NB4 (cell line): ENCODE measurements around the gene ZNF407.

Experiments used
- DNase-seq: peaks from one replicate; pipeline ENCODE4 v3.0.0; 2010; ENCODE audit warnings: low read depth
- H3K4me3 ChIP-seq: one replicate; pipeline ENCODE4 v1.5.1; 2011; ENCODE audit warnings: mild to moderate bottlenecking, low read depth, low read length, moderate library complexity
- MYC ChIP-seq: IDR thresholded peaks from 2 replicates; pipeline ENCODE4 v1.6.1; 2011; ENCODE audit warnings: low read depth, low read length
- POLR2A ChIP-seq: IDR thresholded peaks from 2 replicates; pipeline ENCODE4 v1.6.1; 2011; ENCODE audit warnings: mild to moderate bottlenecking; ENCODE audit not compliant: insufficient read length; ENCODE audit errors: extremely low read depth
- TF ChIP-seq, protein P1 (sequence below): IDR thresholded peaks from one replicate; pipeline ENCODE4 v1.5.1; 2012; ENCODE audit warnings: low read depth, low read length
- TF ChIP-seq, protein P2 (sequence below): IDR thresholded peaks from 2 replicates; pipeline ENCODE4 v1.6.1; 2011; ENCODE audit warnings: low read depth, low read length

Gene ZNF407

GRCh38 chr18:74862094-74862493, 264.4 kb downstream of the ZNF407 start:
- no peak for DNase-seq
- no peak overlapping the region for H3K4me3 ChIP-seq
- TF ChIP-seq POLR2A, result no peak

GRCh38 chr18:74866577-74866976, 268.9 kb downstream of the ZNF407 start:
- TF ChIP-seq, protein P1, sequence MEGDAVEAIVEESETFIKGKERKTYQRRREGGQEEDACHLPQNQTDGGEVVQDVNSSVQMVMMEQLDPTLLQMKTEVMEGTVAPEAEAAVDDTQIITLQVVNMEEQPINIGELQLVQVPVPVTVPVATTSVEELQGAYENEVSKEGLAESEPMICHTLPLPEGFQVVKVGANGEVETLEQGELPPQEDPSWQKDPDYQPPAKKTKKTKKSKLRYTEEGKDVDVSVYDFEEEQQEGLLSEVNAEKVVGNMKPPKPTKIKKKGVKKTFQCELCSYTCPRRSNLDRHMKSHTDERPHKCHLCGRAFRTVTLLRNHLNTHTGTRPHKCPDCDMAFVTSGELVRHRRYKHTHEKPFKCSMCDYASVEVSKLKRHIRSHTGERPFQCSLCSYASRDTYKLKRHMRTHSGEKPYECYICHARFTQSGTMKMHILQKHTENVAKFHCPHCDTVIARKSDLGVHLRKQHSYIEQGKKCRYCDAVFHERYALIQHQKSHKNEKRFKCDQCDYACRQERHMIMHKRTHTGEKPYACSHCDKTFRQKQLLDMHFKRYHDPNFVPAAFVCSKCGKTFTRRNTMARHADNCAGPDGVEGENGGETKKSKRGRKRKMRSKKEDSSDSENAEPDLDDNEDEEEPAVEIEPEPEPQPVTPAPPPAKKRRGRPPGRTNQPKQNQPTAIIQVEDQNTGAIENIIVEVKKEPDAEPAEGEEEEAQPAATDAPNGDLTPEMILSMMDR, result no peak
- no peak for TF ChIP-seq POLR2A
- TF ChIP-seq, protein P2, sequence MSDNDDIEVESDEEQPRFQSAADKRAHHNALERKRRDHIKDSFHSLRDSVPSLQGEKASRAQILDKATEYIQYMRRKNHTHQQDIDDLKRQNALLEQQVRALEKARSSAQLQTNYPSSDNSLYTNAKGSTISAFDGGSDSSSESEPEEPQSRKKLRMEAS, result no peak
- no peak overlapping the region for H3K4me3 ChIP-seq
- no peak for DNase-seq

DNA sequence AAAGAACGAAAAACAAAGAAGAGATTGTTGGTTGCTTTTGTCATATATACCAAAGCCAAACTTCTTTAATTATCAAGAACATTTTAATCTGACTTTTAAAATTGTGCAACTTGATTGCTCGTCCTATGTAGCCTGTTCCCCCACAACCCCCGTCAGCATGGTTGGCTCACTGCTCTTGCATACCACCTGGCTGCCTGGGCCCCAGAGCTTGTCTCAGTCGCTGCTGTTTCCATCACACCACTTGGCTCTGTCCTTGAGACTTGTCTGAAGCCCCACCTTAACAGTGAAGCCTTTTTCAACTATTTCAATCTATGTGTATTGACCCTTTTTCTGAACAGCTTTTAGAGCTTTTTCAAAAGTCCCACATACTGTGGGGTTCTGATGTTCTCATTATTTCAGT, 270.8 kb downstream of the ZNF407 start:
- TF ChIP-seq, protein P1, result no peak
- no peak for TF ChIP-seq POLR2A
- no peak for TF ChIP-seq MYC
- TF ChIP-seq, protein P2, result no peak
- DNase-seq, result no peak

DNA sequence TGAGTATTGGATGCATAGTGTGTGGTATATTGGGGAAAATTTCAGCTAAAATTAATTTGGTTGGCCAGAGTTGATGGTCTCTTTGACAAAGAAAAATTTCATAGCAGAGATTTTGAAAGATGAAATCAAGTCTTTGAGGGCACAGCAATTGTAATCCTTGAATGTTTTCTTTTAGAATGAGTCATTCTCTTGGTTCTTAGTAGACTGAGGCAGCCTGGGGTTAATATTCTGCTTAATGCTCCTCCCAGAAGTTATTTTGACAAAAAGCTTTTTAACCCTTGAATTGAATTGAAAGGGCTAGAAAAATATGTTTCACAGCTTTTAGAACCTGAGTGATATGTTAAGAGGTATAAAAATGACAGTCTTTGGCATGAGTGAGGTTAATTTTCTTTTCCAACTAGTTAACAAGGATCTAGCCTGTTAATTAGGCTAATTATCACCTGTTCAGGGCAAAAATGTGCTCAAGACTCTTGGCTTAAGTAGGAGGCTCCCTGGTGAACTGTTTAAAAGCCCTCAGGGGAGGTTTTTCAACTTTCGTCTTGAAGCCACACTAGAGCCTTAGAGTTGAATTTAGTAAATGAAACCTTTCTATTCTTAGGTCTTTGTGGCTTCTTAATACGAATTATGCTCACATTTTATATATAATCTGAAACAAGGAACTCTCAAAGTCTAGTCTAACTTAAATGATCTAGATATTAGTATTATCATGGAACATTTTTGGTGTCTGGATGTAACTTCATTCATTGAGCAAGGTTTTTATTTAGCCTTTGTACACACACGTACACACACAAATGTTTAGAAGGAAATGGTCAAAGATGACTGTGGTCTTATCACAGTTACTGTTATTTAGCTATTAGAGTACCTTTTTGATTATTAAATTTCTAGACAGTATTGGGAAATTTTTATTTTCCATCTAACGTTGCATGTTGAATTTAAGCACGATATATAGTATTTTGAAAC, 272.5 kb downstream of the ZNF407 start:
- H3K4me3 ChIP-seq, result no peak overlapping the region
- TF ChIP-seq, protein P1, result no peak
- no peak for TF ChIP-seq POLR2A
- no peak for TF ChIP-seq MYC
- TF ChIP-seq, protein P2, result no peak
- no peak for DNase-seq

More for the DNA sequence above, 270.8 kb downstream of the ZNF407 start:
- H3K4me3 ChIP-seq, result no peak overlapping the region

- H3K4me3 ChIP-seq, result no peak overlapping the region
- no peak for DNase-seq
- TF ChIP-seq POLR2A, result no peak
- TF ChIP-seq, protein P1, result no peak
- TF ChIP-seq MYC, result no peak
- TF ChIP-seq, protein P2, result no peak
Observed at GRCh38 chr18:74870950-74871349, 273.3 kb downstream of the ZNF407 start.

DNA sequence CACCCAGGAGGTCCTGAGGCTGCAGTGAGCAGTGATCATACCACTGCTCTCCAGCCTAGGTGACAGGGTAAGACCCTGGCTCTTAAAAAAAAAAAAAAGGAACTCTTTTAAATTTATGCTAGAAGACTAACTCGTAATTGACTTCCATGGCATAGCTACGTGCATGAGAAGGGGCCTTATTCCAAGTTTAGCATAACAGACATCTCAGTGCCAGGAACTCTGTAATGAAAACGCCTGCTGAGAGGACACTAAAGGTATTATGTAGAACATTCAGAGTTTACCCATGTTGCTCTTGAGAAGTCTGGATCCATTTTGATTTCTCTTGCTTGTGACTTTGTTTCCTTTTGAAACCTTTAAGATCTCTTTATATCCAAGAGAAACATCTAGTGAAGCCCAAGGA, 276.0 kb downstream of the ZNF407 start:
- TF ChIP-seq POLR2A (no peak), MYC (no peak)
- TF ChIP-seq, protein P1, result no peak
- TF ChIP-seq, protein P2, result no peak
- DNase-seq, result no peak
- H3K4me3 ChIP-seq, result no peak overlapping the region
